Fibroblast of villous mesenchyme (primary cell): Measurements from ENCODE around the gene ANKLE2. TPM values are rescaled to one million over a fixed set of nuclear protein-coding genes. Genes with fewer than 3 reads are reported as not detected.
"Not testable (repeated sequence)": the region's sequence is repeated elsewhere in the genome, so short reads cannot be mapped to it uniquely, and the experiment has no call there.

ENCODE experiments used
- DNase-seq: peaks from one replicate; pipeline ENCODE4 v3.0.0-alpha.2; 2010; ENCODE audit warnings: low read depth
- H3K4me3 ChIP-seq: 2 replicates; pipeline ENCODE4 v1.5.1; 2011; ENCODE audit warnings: low read depth, mild to moderate bottlenecking, low read length
- total RNA-seq: library from RNA; depleted of rRNA; stranded (reverse); fragments of >200 nt; gene quantifications from 2 replicates; pipeline ENCODE4 v1.2.3, GENCODE V29; 2012
- TF ChIP-seq, protein P1 (sequence below): IDR thresholded peaks from 2 replicates; pipeline ENCODE4 v1.5.1; 2012; ENCODE audit warnings: low read depth, mild to moderate bottlenecking, low read length; ENCODE audit not compliant: insufficient read depth

ANKLE2 gene
- total RNA-seq = 94.4 and 118 TPM in 2 replicates

DNA sequence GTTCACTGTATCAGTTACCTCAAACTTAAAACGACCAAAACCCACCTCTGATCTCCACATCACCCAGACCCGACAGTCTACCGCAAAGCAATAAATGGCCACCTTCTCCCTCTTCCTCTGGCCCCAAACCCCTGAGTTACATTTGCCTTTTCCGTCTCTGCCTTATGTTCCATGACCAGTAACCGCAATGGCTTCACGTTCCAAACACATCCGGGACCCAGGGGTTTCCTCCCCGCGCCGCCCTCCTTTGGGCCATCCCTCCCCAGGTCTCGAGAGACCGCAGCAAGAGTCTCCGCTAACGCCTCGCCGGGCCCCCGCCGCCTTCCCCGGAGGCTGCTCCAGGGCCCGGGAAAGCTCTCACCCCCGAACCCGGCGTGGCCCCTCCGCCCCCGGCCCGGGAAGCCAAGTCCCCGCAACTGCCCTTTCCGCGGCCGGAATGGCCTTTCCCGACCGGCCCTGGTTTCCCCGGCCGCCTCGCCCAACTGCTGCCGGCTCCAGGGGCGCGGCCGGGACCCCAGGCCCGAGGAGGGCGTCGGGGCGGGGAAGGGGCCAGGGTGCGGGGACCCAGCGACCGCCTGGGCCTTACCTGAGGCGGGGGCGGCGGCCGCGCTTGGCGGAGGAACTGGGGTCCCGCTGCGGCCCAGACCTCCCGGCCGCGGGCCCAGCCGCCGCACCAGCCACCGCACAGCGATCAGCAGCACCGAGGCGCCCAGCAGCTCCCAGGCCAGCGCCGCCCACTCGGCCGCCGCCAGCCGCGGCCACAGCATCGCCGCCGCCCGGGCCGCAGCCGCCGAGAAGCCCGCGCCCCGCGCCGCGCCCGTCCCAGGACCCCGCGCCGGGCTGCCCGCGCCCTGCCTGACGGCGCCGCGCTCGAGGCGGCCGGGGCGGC lies at the start of gene ANKLE2:
TSS of gene ANKLE2 (minus strand) at position 801 of the 889 bp plus-strand sequence. CDS start at position 767, 34 bp downstream.
- peak within 1 kb of the TSS; percentile 82 for H3K4me3 ChIP-seq
- TF ChIP-seq, protein P1, sequence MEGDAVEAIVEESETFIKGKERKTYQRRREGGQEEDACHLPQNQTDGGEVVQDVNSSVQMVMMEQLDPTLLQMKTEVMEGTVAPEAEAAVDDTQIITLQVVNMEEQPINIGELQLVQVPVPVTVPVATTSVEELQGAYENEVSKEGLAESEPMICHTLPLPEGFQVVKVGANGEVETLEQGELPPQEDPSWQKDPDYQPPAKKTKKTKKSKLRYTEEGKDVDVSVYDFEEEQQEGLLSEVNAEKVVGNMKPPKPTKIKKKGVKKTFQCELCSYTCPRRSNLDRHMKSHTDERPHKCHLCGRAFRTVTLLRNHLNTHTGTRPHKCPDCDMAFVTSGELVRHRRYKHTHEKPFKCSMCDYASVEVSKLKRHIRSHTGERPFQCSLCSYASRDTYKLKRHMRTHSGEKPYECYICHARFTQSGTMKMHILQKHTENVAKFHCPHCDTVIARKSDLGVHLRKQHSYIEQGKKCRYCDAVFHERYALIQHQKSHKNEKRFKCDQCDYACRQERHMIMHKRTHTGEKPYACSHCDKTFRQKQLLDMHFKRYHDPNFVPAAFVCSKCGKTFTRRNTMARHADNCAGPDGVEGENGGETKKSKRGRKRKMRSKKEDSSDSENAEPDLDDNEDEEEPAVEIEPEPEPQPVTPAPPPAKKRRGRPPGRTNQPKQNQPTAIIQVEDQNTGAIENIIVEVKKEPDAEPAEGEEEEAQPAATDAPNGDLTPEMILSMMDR = no peak
- DNase-seq = peak; percentile 78

DNA sequence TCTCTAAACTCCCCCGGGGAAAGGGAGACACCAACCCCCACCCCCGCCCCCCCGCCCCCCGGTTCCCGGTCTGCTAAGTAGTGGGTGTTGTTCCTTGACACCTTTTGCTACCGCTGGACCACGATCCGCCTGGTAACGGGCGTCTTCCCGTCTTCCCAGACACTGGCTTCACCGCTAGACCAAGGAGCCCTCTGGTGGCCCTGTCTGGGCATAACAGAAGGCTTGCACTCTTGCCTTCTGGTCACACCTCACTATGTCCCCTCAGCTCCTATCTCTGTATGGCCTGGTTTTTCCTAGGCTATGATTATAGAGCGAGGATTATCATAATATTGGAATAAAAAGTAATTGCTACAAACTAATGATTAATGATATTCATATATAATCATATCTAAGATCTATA lies 47.8 kb upstream of the ANKLE2 start:
- H3K4me3 ChIP-seq, DNase-seq: not testable (repeated sequence)
- TF ChIP-seq, protein P1 = peak; percentile 41

DNA sequence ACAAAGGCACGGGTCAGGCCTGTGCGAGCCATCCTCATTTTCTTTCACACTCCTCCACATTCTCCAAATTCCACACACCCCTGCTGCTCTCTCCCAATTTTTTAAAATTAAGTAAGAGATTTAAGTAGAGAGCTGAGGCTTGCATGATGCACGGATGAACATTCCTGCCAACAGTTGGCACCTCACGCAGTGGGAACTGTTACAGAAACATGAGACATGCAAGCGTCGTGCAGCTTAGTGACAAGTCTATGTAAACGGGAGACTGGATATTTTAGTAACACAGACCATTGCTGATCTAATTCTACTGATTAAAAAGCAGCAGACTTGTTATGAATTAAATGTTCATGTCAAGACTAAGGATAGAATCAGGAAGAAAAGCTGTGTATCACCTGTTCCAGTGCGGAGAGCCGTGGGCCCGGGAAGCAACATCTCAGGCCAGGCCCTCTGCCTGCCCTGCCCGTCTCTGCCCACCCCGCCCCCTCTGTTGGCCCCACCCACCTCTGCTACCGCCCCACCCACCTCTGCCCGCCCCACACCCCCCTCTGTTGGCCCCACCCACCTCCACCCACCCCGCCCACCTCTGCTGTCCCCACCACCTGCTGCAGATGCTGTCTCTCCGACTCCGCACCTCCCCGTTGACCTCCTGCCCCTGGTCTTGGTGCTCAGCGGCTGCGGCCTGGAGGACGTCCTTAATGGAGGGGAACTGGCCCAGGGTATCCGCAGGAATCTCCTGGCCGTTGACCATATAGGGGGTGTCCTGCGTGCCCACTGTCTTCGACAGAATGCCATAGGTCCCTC lies 45.9 kb upstream of the ANKLE2 start:
- no peak overlapping the region for H3K4me3 ChIP-seq
- TF ChIP-seq, protein P1 = no peak
- no peak for DNase-seq

DNA sequence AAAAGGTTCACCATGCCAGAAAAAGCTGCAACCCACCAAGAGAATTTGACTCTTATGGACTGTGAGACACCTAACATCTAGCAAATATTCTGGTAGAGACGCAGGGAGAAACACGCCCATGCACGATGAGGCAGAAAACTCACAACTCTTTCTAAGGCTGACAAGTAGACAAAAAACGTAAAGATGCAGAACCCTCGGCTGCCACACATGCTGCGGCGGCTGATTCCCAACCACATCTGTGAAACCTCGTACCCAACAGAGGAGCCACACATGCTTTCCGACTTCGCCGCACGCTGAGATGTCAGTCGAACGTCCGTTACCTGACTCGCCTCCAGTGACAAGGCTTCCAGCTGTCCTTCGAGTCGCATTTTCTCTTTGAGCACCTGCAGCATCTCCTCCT lies 45.2 kb upstream of the ANKLE2 start:
- H3K4me3 ChIP-seq = no peak overlapping the region
- TF ChIP-seq, protein P1 = no peak
- DNase-seq = no peak

DNA sequence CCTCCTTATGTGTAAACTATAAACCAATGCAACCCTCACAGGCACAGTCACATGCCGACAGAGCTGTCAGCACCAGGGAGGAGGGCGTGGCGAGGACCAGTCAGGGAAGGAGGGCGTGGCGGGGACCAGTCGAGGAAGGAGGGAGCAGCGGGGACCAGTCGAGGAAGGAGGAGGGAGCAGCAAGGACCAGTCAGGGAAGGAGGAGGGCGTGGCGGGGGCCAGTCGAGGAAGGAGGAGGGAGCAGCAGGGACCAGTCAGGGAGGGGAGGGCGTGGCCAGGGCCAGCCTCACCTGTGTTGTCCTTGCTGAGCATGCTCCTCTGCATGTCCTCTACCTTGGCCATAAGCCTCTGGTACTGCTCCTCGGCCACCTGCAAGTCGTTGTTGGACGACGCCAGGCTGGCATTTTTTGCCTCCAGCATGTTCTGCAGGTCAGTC lies 42.8 kb upstream of the ANKLE2 start:
- TF ChIP-seq, protein P1 = no peak
- H3K4me3 ChIP-seq = no peak overlapping the region
- no peak for DNase-seq

DNA sequence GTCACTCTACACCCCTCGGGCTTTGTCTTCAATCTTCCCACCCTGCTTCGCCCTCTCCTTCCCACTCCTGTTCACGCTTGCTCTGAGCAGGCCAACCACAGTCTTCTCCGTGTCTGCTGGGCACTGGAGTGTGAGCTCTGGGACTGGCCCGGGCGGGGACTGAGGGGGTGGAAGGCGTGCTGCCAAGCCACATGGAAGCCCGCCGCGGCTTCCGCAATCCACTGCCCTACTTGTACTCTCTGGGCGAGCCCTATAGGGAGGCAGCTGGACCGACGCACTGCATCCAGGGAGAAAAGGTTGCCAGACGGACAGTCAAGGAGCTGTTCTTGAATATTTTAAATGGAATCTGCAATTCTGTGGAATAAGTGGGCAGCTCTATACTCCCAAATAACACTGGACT lies 42.3 kb upstream of the ANKLE2 start:
- no peak for DNase-seq
- H3K4me3 ChIP-seq = no peak overlapping the region
- TF ChIP-seq, protein P1 = no peak
